Measurements from ENCODE around the gene GPC2. TPM values are rescaled to one million over a fixed set of nuclear protein-coding genes. Genes with fewer than 3 reads are reported as not detected.

The GPC2 gene
- total and polyA plus RNA-seq, 9 donors = 0.25 to 5.6 (median 3.1) TPM

DNA sequence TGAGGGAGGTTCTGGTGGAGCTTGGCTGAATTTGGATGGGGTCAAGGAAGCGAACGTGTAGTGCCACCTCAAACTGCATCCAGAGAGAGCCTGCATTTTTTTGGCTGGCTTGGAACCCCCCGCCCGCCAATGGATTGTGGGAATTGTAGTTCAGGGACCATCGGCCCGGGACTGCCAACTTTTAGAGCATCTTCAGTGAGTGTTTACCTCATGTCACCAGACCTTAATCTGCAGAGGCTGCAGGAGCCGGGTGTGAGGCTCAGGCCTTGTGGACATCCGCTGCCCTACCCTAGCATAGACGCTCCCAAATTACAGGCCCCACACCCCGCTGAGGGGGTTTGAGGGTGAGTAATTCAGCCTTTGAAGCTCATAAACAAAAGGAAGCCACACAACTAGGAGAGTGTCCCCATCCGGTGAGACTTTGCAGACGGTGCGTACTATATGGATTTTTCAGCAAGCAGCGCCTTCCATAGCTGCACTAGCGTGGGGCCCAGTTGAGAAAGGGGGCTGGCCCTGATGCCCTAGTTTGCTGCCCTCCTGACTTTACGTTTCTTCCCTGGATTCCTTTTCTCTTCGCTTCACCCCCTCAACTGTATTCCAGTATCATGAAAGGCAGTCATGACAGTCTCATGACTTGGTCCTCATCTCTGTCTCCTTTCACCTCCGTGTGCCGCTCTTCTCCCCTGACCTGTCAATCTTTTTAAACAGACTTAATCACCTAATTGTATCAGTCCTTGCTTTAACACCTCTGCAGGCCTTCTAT is 57.0 kb downstream of the GPC2 start:
- no peaks in the 10 kb centered on the region for H3K4me1 ChIP-seq (ENCODE audit: insufficient read depth)
- no peak for TF ChIP-seq EP300 (IDR thresholded peaks at IDR 0.05)
- TF ChIP-seq, protein P1, sequence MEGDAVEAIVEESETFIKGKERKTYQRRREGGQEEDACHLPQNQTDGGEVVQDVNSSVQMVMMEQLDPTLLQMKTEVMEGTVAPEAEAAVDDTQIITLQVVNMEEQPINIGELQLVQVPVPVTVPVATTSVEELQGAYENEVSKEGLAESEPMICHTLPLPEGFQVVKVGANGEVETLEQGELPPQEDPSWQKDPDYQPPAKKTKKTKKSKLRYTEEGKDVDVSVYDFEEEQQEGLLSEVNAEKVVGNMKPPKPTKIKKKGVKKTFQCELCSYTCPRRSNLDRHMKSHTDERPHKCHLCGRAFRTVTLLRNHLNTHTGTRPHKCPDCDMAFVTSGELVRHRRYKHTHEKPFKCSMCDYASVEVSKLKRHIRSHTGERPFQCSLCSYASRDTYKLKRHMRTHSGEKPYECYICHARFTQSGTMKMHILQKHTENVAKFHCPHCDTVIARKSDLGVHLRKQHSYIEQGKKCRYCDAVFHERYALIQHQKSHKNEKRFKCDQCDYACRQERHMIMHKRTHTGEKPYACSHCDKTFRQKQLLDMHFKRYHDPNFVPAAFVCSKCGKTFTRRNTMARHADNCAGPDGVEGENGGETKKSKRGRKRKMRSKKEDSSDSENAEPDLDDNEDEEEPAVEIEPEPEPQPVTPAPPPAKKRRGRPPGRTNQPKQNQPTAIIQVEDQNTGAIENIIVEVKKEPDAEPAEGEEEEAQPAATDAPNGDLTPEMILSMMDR (IDR thresholded peaks at IDR 0.05) = no peak
- TF ChIP-seq POLR2A (IDR thresholded peaks at IDR 0.05) = no peak
- H3K9me3 ChIP-seq = no peaks in the 10 kb centered on the region
- peak; percentile 70 to 80 (median 75) for DNase-seq
- 10 to 15% (median 11%) methylated on average over 18 to 19 of the region's 19 CpGs for WGBS, 3 donors
- peak overlapping the region; percentile 70 to 90 for H3K27ac ChIP-seq
- intact Hi-C loops (cut with DNase I) = no loop called here
- no peaks in the 10 kb centered on the region for H3K27me3 ChIP-seq
- H3K36me3 ChIP-seq = no peaks in the 10 kb centered on the region
- H3K4me3 ChIP-seq = peak overlapping the region; percentile 86

Small RNA genes within 50 kb of the gene (microRNA-seq; reads per million reads assigned to microRNA genes)
- 0 reads per million in 3 donors for gene MIR4658

Other genes with a start within 250 kb of the GPC2 start
- 1 to 10 TPM in 1 of 7 donors, under 1 TPM in 3, not detected in 3; 0.18 to 1.3 (median 0.29) TPM for gene GJC3, start 247.8 kb downstream of the GPC2 start, total RNA-seq
- gene GJC3, start 247.8 kb downstream of the GPC2 start, polyA plus RNA-seq = under 1 TPM; 0.42 to 0.45 TPM
- 10 to 100 TPM in 1 of 7 donors, 1 to 10 TPM in 3, under 1 TPM in 3; 0.34 to 21.3 (median 2.3) TPM for gene AZGP1, start 201.3 kb downstream of the GPC2 start, total RNA-seq
- 1 to 10 TPM; 1.3 to 5.4 TPM for gene AZGP1, start 201.3 kb downstream of the GPC2 start, polyA plus RNA-seq
- 10 to 100 TPM; 28.8 to 90.7 (median 73.9) TPM for gene ZKSCAN1, start 161.8 kb downstream of the GPC2 start, total RNA-seq
- gene ZKSCAN1, start 161.8 kb downstream of the GPC2 start, polyA plus RNA-seq = 10 to 100 TPM; 14.2 to 29.4 TPM
- gene ZSCAN21, start 127.6 kb downstream of the GPC2 start, total RNA-seq = 10 to 100 TPM in 6 of 7 donors, 1 to 10 TPM in 1; 9.2 to 16.2 (median 13.5) TPM
- gene ZSCAN21, start 127.6 kb downstream of the GPC2 start, polyA plus RNA-seq = 10 to 100 TPM in 1 of 2 donors, 1 to 10 TPM in 1; 9.2 to 11.8 TPM
- 10 to 100 TPM; 21.9 to 45.0 (median 38.4) TPM for gene ZNF3, start 95.7 kb downstream of the GPC2 start, total RNA-seq
- 10 to 100 TPM; 28.0 to 41.3 TPM for gene ZNF3, start 95.7 kb downstream of the GPC2 start, polyA plus RNA-seq
- 100 to 1,000 TPM in 2 of 7 donors, 10 to 100 TPM in 5; 33.6 to 110 (median 98.2) TPM for gene COPS6, start 88.4 kb downstream of the GPC2 start, total RNA-seq
- gene COPS6, start 88.4 kb downstream of the GPC2 start, polyA plus RNA-seq = 100 to 1,000 TPM in 1 of 2 donors, 10 to 100 TPM in 1; 97.4 to 145 TPM
- 10 to 100 TPM; 24.4 to 57.6 (median 37.9) TPM for gene MCM7, start 76.0 kb downstream of the GPC2 start, total RNA-seq
- gene MCM7, start 76.0 kb downstream of the GPC2 start, polyA plus RNA-seq = 10 to 100 TPM; 45.1 to 79.7 TPM
- 10 to 100 TPM; 10.9 to 20.3 (median 14.2) TPM for gene AP4M1, start 75.7 kb downstream of the GPC2 start, total RNA-seq
- 10 to 100 TPM; 13.8 to 19.0 TPM for gene AP4M1, start 75.7 kb downstream of the GPC2 start, polyA plus RNA-seq
- gene TAF6, start 58.0 kb downstream of the GPC2 start, total RNA-seq = 10 to 100 TPM; 35.9 to 66.1 (median 57.5) TPM
- gene TAF6, start 58.0 kb downstream of the GPC2 start, polyA plus RNA-seq = 10 to 100 TPM; 43.1 to 52.1 TPM
- gene CNPY4, start 57.7 kb downstream of the GPC2 start, total RNA-seq = 10 to 100 TPM; 11.7 to 28.7 (median 22.0) TPM
- gene CNPY4, start 57.7 kb downstream of the GPC2 start, polyA plus RNA-seq = 10 to 100 TPM; 33.9 to 42.8 TPM
- 1 to 10 TPM; 3.4 to 6.7 (median 4.5) TPM for gene MBLAC1, start 50.4 kb downstream of the GPC2 start, total RNA-seq
- gene MBLAC1, start 50.4 kb downstream of the GPC2 start, polyA plus RNA-seq = 1 to 10 TPM in 1 of 2 donors, under 1 TPM in 1; 0.28 to 3.4 TPM
- 100 to 1,000 TPM; 101 to 245 (median 108) TPM for gene LAMTOR4, start 28.5 kb downstream of the GPC2 start, total RNA-seq
- gene LAMTOR4, start 28.5 kb downstream of the GPC2 start, polyA plus RNA-seq = 100 to 1,000 TPM in 1 of 2 donors, 10 to 100 TPM in 1; 10.3 to 246 TPM
- gene TRAPPC14, start 18.7 kb downstream of the GPC2 start, total RNA-seq = 10 to 100 TPM in 5 of 7 donors, 1 to 10 TPM in 2; 6.2 to 27.2 (median 14.8) TPM
- 1 to 10 TPM; 2.8 to 9.1 TPM for gene TRAPPC14, start 18.7 kb downstream of the GPC2 start, polyA plus RNA-seq
- 10 to 100 TPM in 2 of 7 donors, 1 to 10 TPM in 5; 3.1 to 16.3 (median 7.4) TPM for gene GAL3ST4, start 8.8 kb downstream of the GPC2 start, total RNA-seq
- 10 to 100 TPM in 1 of 2 donors, 1 to 10 TPM in 1; 4.3 to 10.6 TPM for gene GAL3ST4, start 8.8 kb downstream of the GPC2 start, polyA plus RNA-seq
- gene STAG3, start 537 bp upstream of the GPC2 start, total RNA-seq = 1 to 10 TPM in 4 of 7 donors, under 1 TPM in 3; 0.66 to 2.8 (median 1.7) TPM
- 1 to 10 TPM; 1.9 to 3.2 TPM for gene STAG3, start 537 bp upstream of the GPC2 start, polyA plus RNA-seq
- 1 to 10 TPM in 1 of 7 donors, under 1 TPM in 4, not detected in 2; 0.25 to 1.7 (median 0.48) TPM for gene PVRIG, start 42.6 kb upstream of the GPC2 start, total RNA-seq
- gene PVRIG, start 42.6 kb upstream of the GPC2 start, polyA plus RNA-seq = under 1 TPM; 0.12 to 0.21 TPM
- gene SPDYE3, start 130.3 kb upstream of the GPC2 start, total RNA-seq = not detected
- gene SPDYE3, start 130.3 kb upstream of the GPC2 start, polyA plus RNA-seq = under 1 TPM in 1 of 2 donors, not detected in 1; 0.12 TPM
- 10 to 100 TPM; 29.0 to 55.9 (median 41.1) TPM for gene PILRB, start 180.7 kb upstream of the GPC2 start, total RNA-seq
- gene PILRB, start 180.7 kb upstream of the GPC2 start, polyA plus RNA-seq = 10 to 100 TPM; 17.2 to 50.2 TPM
- gene PILRA, start 196.1 kb upstream of the GPC2 start, total RNA-seq = 10 to 100 TPM in 1 of 7 donors, 1 to 10 TPM in 6; 1.5 to 25.9 (median 4.1) TPM
- 1 to 10 TPM; 4.8 to 9.0 TPM for gene PILRA, start 196.1 kb upstream of the GPC2 start, polyA plus RNA-seq